Lower leg skin (tissue), 3 donors: ENCODE measurements around the gene DLG5.

ENCODE experiments used
- CTCF ChIP-seq, 3 donors: fragments of 450-650 bp; IDR thresholded peaks; one replicate each; pipeline ENCODE4 v1.5.1; 2016; ENCODE audit warnings: antibody characterized with exemption in 3 of 3, mild to moderate bottlenecking in 3 of 3, moderate library complexity in 2 of 3
- POLR2A ChIP-seq, 2 donors: fragments of 450-650 bp; IDR thresholded peaks; one replicate each; pipeline ENCODE4 v1.6.1; 2016 to 2017; ENCODE audit warnings: antibody characterized with exemption in 2 of 2, mild to moderate bottlenecking in 1 of 2, moderate library complexity in 1 of 2

GRCh38 chr10:77742172-77742571 lies 184.4 kb downstream of the DLG5 start:
- TF ChIP-seq POLR2A (IDR thresholded peaks at IDR 0.05): no peak
- no peak for TF ChIP-seq CTCF (IDR thresholded peaks at IDR 0.05)
